ENCODE data around the gene NANOS2.

DNA sequence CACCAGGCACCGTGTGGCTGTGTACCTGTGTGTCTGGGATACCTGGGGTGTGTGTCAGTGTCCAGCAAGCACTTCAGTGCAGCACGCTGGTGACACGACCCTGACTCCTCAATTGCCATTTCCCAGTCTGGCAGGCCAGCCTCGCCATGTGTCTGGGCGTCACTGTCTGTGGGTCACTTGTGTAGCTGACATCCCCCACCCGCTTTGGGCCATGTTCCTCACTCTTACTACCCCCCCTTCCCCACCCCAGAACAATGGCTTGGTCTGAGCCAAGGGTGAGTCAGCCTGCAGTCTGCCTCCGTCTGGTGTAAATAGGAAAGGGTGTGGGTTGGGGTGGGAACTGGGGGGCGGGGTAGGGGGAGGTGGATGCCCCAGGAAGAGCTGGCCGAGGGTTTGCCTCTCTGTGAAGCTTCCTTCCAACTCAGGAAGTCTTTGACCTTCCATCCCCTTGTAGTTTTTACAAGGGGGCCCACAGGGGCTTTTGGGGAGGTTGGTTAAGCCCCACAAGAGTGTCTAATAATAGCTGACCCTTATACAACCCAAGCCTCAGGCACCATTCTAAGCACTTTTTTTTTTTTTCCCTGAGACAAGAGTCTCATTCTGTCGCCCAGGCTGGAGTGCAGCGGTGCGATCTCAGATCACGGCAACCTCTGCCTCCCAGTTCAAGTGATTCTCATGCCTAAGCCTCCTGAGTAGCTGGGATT, 41.5 kb upstream of the NANOS2 start:
- TF ChIP-seq, protein P1, sequence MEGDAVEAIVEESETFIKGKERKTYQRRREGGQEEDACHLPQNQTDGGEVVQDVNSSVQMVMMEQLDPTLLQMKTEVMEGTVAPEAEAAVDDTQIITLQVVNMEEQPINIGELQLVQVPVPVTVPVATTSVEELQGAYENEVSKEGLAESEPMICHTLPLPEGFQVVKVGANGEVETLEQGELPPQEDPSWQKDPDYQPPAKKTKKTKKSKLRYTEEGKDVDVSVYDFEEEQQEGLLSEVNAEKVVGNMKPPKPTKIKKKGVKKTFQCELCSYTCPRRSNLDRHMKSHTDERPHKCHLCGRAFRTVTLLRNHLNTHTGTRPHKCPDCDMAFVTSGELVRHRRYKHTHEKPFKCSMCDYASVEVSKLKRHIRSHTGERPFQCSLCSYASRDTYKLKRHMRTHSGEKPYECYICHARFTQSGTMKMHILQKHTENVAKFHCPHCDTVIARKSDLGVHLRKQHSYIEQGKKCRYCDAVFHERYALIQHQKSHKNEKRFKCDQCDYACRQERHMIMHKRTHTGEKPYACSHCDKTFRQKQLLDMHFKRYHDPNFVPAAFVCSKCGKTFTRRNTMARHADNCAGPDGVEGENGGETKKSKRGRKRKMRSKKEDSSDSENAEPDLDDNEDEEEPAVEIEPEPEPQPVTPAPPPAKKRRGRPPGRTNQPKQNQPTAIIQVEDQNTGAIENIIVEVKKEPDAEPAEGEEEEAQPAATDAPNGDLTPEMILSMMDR (conservative IDR thresholded peaks at IDR 0.05; ENCODE audit: low read depth, low read length) = no peak
- TF ChIP-seq MAFK (IDR thresholded peaks at IDR 0.05; ENCODE audit: low read depth, low read length) = no peak
- TF ChIP-seq POLR2A (IDR thresholded peaks at IDR 0.05; ENCODE audit: low read depth, low read length) = no peak
- no peak for TF ChIP-seq SMC3 (IDR thresholded peaks at IDR 0.05; ENCODE audit: low read depth, low read length)
- TF ChIP-seq, protein P2, sequence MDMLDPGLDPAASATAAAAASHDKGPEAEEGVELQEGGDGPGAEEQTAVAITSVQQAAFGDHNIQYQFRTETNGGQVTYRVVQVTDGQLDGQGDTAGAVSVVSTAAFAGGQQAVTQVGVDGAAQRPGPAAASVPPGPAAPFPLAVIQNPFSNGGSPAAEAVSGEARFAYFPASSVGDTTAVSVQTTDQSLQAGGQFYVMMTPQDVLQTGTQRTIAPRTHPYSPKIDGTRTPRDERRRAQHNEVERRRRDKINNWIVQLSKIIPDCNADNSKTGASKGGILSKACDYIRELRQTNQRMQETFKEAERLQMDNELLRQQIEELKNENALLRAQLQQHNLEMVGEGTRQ (IDR thresholded peaks at IDR 0.05; ENCODE audit: low read depth, low read length) = no peak
- TF ChIP-seq RCOR1 (IDR thresholded peaks at IDR 0.05; ENCODE audit: insufficient replicate concordance, low read length) = no peak
- TF ChIP-seq BHLHE40 (IDR thresholded peaks at IDR 0.05; ENCODE audit: low read depth, low read length) = no peak
- TF ChIP-seq FOS (IDR thresholded peaks at IDR 0.05; ENCODE audit: low read depth, low read length) = no peak
- TF ChIP-seq RFX5 (IDR thresholded peaks at IDR 0.05; ENCODE audit: low read depth, low read length) = no peak
- no peak for TF ChIP-seq MXI1 (IDR thresholded peaks at IDR 0.05; ENCODE audit: borderline replicate concordance, low read depth, low read length)
- TF ChIP-seq CEBPB (IDR thresholded peaks at IDR 0.05; ENCODE audit: low read depth, low read length) = no peak
- TF ChIP-seq MAZ (IDR thresholded peaks at IDR 0.05; ENCODE audit: borderline replicate concordance, low read depth, low read length) = no peak
